SW 1271 (cell line): ENCODE measurements around the gene PVRIG.
A peak's percentile ranks its signal among the peaks of the same experiment; 100 is the strongest.
"Not testable (repeated sequence)": the region's sequence is repeated elsewhere in the genome, so short reads cannot be mapped to it uniquely, and the experiment has no call there.

ENCODE experiments used
- DNase-seq, 2 experiments: peaks; one replicate each; lab custom pipeline; 2025; lab: John Stamatoyannopoulos, UW

PVRIG gene

GRCh38 chr7:100195222-100195621, 24.5 kb upstream of the PVRIG start:
- DNase-seq, result no peak

DNA sequence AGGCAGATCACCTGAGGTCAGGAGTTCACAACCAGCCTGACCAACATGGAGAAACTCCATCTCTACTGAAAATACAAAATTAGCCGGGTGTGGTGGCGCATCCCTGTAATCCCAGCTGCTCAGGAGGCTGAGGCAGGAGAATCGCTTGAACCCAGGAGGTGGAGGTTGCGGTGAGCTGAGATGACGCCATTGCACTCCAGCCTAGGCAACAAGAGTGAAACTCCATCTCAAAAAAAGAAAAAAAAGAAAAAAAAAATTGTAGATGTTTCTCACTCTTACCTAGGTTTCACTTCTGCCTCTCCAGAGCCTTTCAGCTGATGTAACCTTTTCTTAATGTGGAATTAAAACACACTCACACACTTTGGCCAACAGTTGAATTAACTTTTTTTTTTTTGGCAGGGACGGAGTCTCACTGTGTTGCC, 23.8 kb upstream of the PVRIG start:
- DNase-seq, result not testable (repeated sequence)

DNA sequence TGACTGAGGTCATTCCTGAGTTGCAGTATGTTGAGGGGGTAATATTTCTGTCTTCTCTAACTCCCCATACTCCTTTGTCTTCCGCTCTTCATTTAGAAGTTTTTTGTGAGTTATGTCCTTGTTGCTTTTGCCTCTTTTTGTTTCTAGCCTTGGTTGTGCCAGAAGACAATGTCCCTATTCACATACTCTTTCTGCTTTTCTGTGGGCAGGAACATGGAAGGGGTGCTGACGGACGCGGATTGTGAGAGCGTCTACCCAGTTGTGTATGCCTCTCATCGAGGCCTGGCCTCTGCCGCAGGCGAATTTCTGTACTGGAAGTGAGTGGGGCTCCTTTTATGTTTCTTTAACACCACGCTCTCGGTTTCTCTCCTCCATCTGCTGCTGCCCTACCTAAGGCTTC, 21.5 kb upstream of the PVRIG start:
- no peak for DNase-seq

GRCh38 chr7:100200693-100201092, 19.1 kb upstream of the PVRIG start:
- DNase-seq, result no peak

- DNase-seq, result no peak
Measured at GRCh38 chr7:100204454-100204853, 15.3 kb upstream of the PVRIG start.

GRCh38 chr7:100208911-100209408, 10.8 kb upstream of the PVRIG start:
- DNase-seq, result no peak

GRCh38 chr7:100209493-100209892, 10.3 kb upstream of the PVRIG start:
- no peak for DNase-seq

DNA sequence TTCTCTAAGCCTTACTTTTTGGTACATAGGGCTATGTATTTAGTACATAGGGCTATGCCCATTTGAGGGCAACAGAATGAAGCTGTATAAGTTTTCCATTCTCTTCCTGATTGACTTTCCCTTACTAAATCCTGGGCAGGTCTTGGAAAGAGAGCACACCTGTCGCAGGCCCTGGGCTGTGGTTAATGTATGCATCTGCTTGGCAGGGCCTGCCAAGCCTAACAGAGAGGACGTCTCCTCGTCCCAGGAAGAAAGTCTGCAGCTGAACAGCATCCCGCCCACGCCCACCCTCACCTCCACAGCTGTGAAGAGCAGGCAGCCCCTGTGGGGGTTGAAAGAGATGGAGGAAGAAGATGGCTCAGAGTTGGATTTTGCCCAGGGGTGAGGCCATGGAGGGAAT, 8.9 kb upstream of the PVRIG start:
- no peak for DNase-seq

DNA sequence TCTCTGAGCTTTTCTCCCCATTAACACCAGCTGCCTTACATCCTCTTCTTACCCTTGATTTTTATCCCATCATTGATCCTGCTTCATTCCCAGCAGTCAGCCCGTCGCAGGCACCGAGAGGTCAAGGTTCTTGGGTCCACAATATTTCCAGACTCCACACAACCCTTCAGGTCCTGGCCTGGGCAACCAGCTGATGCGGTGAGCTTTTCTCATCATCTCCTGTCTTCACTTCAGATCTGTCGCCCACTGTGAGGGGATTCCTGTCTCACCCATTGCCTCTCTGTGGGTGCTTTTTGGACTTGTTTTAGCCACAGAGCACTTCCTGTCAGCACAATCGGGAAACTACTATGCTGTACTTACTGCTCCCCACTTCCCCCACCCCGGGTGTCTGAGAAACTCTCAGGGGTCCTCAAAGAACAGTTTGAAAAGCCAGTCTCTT, 8.4 kb upstream of the PVRIG start:
- DNase-seq, result no peak

DNA sequence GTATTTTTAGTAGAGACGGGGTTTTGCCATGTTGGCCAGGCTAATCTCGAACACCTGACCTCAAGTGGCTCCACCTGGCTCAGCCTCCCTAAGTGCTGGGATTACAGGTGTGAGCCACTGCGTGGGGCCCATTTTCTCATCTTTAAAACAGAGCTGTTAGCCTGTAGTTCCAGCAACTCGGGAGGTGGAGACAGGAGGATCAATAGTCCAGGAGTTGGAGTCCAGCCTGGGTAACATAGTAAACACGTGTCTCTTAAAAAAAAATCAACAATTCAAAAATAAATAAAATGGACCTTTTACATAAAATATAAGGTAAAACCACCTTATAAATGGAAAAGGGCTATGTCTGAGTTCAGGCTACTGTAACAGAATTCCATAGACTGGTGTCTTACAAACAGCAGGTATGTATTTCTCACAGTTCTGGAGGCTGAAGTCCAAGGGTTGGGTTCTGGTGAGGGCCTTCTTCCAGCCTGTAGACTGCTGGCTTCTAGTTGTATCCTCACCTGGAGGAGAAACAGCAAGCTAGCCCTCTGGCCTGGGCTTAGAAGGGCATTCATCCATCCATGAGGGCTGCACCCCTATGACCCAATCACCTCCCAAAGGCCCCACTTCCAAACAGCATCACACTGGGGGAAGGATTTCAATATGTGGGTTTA, 7.0 kb upstream of the PVRIG start:
- no peak for DNase-seq

- DNase-seq, result no peak
Measured at GRCh38 chr7:100213672-100214071, 6.1 kb upstream of the PVRIG start.

DNA sequence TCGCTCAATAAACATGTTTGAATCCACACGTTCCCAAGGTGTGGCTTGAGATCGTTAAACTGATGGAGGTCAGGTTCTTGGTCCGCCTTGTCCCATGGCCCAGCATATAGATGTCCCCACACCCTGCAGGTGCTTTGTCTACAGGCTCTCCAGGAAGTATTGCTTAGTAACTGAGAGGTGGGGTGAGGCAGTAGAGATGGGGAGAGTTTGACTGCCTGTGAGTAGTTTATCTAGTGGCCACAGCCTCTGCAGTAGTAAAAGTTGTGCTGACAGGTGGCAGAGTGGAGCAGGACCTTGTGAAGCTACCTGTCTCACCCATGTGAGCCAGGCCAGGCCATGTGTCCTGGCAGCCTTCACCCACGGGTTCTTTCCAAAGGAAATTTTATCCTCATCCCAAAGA, 5.4 kb upstream of the PVRIG start:
- not testable (repeated sequence) for DNase-seq

- peak in 1 of 2 experiments; percentile 9 for DNase-seq
Measured at GRCh38 chr7:100215895-100216294, 3.9 kb upstream of the PVRIG start.

DNA sequence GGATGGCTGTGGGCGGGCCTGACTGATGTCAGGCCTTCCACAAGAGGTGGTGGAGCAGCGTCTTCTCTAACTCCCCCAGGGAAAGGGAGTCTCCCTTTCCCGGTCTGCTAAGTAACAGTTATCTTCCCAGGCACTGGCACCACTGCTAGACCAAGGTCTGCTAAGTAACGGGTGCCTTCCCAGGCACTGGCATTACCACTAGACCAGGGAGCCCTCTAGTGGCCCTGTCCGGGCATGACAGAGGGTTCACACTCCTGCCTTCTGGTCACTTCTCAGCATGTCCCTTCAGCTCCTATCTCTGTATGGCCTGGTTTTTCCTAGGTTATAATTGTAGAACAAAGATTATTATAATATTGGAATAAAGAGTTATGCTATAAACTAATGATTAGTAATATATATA, 1.8 kb upstream of the PVRIG start:
- peak in 1 of 2 experiments; percentile 48 for DNase-seq

DNA sequence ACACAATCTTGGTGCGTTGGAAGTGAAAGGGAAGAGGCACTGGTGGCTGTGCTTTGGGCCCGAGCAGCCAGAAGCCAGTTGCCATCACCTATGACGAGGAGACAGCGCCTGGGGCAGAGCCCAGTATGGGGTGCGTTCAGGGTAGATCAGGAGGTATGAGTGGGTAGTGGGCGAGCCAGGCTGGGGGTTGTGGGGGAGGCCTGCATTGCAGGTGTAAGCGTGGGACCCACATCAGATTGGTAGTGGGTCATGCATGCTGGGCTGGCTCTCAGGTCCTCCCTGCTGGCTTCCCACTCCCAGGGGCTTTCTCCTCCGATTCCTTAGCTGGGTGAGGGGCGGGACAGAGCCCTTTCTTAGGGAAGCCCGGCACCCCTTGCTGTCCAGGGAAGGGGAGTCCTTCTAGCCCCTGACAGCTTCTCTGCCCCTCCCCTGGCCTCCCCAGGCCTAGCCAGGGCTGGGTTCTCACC, 445 bp upstream of the PVRIG start:
- no peak for DNase-seq

- DNase-seq, result no peak
Measured at GRCh38 chr7:100220586-100221230, 959 bp downstream of the PVRIG start.

DNA sequence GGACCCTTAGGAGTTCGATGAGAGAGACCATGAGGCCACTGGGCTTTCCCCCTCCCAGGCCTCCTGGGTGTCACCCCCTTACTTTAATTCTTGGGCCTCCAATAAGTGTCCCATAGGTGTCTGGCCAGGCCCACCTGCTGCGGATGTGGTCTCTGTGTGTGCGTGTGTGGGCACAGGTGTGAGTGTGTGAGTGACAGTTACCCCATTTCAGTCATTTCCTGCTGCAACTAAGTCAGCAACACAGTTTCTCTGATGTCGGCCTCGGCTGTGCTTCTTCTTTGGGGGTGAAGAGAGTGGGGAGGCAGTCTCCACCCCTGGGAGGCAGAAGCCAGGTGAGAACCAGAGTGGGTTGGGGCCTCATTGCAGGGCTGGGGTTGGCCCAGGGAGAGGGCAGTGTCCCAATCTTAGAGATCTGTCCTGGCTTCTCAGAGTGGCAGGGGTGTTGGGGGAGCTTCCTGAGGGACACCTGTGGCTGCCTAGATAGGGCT, 1.5 kb downstream of the PVRIG start:
- no peak for DNase-seq

GRCh38 chr7:100221767-100222444, 2.2 kb downstream of the PVRIG start:
- DNase-seq, result no peak

GRCh38 chr7:100222445-100223132, 2.8 kb downstream of the PVRIG start:
- no peak for DNase-seq

DNA sequence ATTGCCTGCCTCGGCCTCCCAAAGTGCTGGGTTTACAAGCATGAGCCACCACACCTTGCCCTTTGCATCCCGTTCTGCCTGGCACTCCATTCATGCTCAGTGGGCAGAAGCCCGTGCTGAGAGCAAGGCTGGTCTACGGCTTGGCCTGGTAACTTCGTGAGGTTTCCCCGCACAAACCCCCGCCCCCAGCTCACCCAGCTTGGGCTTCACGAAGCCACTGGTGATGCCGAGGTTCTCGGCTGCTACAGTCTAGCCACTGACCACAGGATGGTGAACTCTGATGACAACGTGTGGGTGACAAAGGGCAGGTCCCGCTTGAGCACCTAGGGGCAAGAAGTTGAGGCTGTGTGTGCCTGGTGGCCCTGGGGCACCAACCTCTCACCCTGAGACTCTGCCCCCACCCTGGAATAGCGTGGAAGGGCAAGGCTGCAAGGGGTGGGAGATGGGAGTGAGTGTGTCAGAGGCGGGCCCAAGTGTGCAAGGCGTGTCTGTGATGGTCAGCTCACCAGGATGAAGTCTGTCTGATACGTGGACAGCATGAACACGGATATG, 3.7 kb downstream of the PVRIG start:
- DNase-seq, result not testable (repeated sequence)

DNA sequence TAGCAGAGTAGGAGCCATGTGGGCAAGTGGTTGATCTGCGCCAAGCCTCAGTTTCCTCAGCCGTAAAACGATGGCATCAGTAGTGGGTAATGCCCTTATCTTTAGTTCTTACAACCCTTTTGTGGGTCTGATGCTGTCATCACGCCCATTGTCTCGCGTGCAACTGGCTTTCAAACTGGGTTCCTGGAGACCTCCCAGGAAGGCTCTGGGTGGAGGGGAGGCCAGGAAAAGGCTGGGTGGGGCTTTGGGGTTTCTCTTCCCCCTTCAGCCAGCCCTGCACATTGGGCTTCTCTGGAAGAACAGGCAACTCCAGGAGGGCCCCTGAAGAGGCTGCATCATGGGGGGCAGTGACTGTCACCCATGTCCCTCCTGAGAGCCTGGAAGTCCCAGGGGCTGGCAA, 5.1 kb downstream of the PVRIG start:
- not testable (repeated sequence) for DNase-seq
